Astrocyte of the cerebellum (primary cell): ENCODE data around the gene NT5E.

ENCODE experiments used
- DNase-seq: peaks from one replicate; pipeline ENCODE4 v3.0.0-alpha.2; 2011; ENCODE audit warnings: low read depth
- H3K4me3 ChIP-seq: 2 replicates; pipeline ENCODE4 v1.5.1; 2011; ENCODE audit warnings: mild to moderate bottlenecking, low read depth, low read length, moderate library complexity
- in situ Hi-C: cut with HindIII; loops from 2 replicates; pipeline ENCODE4 v1.10.0; 2017; ENCODE audit warnings: low sequenced_read_pairs
- TF ChIP-seq, protein P1 (sequence below): IDR thresholded peaks from 2 replicates; pipeline ENCODE4 v1.5.1; 2012; ENCODE audit warnings: low read length, low read depth, moderate library complexity, mild to moderate bottlenecking; ENCODE audit errors: missing control alignments

Gene NT5E

DNA sequence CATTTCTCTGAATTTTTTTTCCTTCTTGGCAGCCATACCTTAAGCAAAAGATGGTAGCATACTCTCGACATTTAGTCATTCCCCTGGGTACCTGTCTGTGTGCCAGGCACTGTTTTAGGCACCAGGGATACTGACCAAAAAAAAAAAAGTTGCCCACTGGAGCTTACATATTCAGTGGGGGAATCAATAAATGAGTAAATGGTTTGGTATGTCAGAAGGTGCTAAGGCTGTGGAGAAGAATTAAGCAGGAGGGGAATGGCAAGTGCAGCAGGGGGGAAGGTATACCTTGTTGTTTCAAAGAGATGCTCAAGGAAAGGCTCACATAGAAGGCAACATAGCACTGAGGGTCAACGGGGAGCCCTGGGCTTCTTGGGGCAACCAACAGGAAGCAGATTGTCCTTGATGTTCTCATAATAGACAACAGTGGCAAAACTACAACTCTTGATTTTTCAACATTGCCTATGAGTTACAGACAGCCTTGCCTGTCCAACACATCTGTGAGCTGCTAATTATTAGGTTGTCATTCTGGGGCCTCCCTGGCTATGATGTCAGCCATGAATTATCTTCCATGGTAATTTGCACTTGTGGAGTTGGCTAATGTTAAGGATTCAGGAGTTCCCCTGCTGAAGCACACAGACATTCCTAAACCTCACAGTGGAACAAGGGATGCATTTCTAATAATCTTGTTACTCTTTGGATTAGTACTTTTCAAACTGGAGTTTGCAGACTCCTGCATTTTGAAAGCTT is 19.6 kb downstream of the NT5E start:
- in situ Hi-C loops = no loop called here
- no peak overlapping the region for H3K4me3 ChIP-seq
- TF ChIP-seq, protein P1, sequence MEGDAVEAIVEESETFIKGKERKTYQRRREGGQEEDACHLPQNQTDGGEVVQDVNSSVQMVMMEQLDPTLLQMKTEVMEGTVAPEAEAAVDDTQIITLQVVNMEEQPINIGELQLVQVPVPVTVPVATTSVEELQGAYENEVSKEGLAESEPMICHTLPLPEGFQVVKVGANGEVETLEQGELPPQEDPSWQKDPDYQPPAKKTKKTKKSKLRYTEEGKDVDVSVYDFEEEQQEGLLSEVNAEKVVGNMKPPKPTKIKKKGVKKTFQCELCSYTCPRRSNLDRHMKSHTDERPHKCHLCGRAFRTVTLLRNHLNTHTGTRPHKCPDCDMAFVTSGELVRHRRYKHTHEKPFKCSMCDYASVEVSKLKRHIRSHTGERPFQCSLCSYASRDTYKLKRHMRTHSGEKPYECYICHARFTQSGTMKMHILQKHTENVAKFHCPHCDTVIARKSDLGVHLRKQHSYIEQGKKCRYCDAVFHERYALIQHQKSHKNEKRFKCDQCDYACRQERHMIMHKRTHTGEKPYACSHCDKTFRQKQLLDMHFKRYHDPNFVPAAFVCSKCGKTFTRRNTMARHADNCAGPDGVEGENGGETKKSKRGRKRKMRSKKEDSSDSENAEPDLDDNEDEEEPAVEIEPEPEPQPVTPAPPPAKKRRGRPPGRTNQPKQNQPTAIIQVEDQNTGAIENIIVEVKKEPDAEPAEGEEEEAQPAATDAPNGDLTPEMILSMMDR = no peak
- no peak for DNase-seq

DNA sequence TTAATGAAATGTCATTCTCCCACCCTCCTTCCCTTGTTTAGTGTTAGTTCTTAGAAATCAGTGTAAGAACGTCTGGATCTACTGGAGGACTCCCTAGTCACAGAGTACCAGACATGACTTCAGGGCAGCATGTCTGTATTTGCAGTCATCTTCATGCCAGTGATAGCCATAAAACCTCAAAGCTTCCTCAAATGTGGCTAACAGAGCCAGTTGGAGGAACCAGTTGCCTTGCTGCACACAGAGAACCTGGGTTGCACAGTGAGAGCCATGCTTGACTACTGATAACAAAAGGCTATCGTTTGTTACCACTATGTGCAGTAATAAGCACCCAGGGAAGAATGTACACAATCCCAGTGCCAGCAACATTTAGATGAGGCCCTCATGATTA is 20.1 kb downstream of the NT5E start:
- in situ Hi-C loops = no loop called here
- TF ChIP-seq, protein P1 = no peak
- DNase-seq = no peak
- no peak overlapping the region for H3K4me3 ChIP-seq

DNA sequence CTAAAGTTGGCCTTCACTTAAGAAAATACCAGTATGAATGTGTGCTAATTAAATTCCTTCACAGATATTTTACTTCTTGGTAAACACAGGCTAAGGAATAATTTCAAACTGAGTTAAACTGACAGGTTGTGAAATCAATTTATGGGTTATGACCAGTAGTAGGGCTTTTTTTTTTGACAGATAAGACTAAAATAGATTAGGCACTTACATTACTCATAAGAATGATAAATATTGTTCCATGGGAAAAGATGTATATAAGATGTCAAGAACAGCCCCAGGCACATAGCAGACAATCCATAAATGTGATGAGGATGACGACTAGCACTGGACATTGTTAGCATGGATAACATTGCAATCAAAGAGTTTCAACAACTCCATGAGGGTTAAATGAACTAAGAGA is 22.9 kb downstream of the NT5E start:
- in situ Hi-C loops = no loop called here
- no peak overlapping the region for H3K4me3 ChIP-seq
- DNase-seq = no peak
- TF ChIP-seq, protein P1 = no peak

DNA sequence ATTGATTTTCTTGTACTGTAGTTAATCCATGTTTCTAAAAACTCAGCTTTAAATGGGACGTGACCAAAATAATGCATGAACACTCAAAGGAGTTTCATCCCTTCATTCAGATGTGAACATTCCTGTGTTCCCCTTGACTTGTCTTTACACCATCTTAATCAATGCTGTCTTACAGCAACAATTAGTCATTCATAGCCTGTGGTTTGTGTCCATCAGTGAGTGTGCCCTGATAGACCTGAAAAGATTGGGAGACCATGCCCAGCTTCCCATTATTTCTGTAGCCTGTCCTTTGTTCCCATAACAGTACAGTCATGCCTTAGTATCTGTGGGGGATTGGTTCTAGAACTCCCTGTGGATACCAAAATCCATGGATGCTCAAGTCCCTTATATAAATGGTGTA is 23.9 kb downstream of the NT5E start:
- DNase-seq = no peak
- H3K4me3 ChIP-seq = no peak overlapping the region
- TF ChIP-seq, protein P1 = no peak
- in situ Hi-C loops = no loop called here

DNA sequence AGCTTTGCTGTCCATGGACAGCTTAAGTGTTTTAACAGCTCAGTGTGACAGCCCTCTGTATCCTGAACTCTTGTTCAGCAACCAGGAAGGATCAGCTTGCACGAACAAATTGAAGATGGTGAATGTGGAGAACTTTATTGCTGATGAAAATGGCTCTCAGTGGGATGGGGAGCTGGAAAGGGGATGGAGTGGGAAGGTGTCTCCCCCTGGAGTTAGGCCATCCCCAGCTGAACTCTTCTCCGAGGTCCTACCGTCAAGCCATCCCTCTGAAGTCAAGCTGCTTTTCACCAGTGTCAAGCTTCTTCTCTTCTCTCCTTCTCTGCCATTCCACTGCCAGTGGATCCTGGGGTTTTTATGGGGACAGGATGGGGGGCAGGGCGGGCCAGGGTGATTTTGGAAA is 26.6 kb downstream of the NT5E start:
- no peak for DNase-seq
- H3K4me3 ChIP-seq = no peak overlapping the region
- in situ Hi-C loops = no loop called here
- TF ChIP-seq, protein P1 = no peak

DNA sequence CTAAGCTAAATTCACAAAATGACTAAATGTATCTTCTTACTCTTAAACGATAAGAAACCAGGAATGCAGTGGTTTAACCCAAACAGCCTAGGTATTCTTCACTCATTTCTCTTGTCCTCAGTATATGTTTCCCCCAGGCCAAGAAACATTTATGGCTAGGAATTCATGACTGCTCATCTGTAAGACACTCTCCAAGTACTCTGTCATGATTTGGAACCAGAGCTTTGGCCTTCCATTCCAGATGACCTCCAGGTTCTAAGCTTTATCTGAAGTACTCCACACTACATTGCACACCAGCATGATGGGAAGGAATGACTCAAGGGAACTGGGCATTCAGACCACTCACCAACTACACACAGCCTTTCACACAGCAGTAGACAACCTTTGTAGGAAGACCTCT is 29.3 kb downstream of the NT5E start:
- TF ChIP-seq, protein P1 = no peak

More for the DNA sequence above, 29.3 kb downstream of the NT5E start:
- no peak for DNase-seq
- H3K4me3 ChIP-seq = no peak overlapping the region
- in situ Hi-C loops = no loop called here
